GM18511 (cell line): ENCODE data around the gene APOBEC3G.
"Not testable (repeated sequence)": the region's sequence is repeated elsewhere in the genome, so short reads cannot be mapped to it uniquely, and the experiment has no call there.

Source experiments
- ATAC-seq: cut with Tn5 transposase; IDR thresholded peaks from one replicate; pipeline ENCODE4 v1.9.1; 2021; ENCODE audit warnings: mild to moderate bottlenecking, moderate library complexity; ENCODE audit not compliant: unreplicated experiment

The APOBEC3G gene

GRCh38 chr22:39066442-39067276 lies 10.4 kb upstream of the APOBEC3G start:
- ATAC-seq, result peak; percentile 45

- no peak for ATAC-seq
These were observed 8.9 kb upstream of the APOBEC3G start for GRCh38 chr22:39068033-39068785.

GRCh38 chr22:39070186-39070585 lies 6.9 kb upstream of the APOBEC3G start:
- ATAC-seq, result no peak

- ATAC-seq, result peak; percentile 36
These were observed 4.5 kb upstream of the APOBEC3G start for GRCh38 chr22:39072581-39072981.

- no peak for ATAC-seq
These were observed 3.1 kb upstream of the APOBEC3G start for GRCh38 chr22:39073981-39074380.

- ATAC-seq, result not testable (repeated sequence)
These were observed 685 bp upstream of the APOBEC3G start for GRCh38 chr22:39076155-39077025.

GRCh38 chr22:39077912-39078311 lies 837 bp downstream of the APOBEC3G start:
- not testable (repeated sequence) for ATAC-seq

GRCh38 chr22:39078329-39078728 lies 1.3 kb downstream of the APOBEC3G start:
- no peak for ATAC-seq

GRCh38 chr22:39079054-39079637 lies 2.1 kb downstream of the APOBEC3G start:
- not testable (repeated sequence) for ATAC-seq

- ATAC-seq, result no peak
These were observed 3.1 kb downstream of the APOBEC3G start for GRCh38 chr22:39080052-39080762.

GRCh38 chr22:39081016-39081415 lies 3.9 kb downstream of the APOBEC3G start:
- ATAC-seq, result no peak

GRCh38 chr22:39081598-39081997 lies 4.5 kb downstream of the APOBEC3G start:
- no peak for ATAC-seq

GRCh38 chr22:39083212-39084165 lies 6.4 kb downstream of the APOBEC3G start:
- ATAC-seq, result no peak

GRCh38 chr22:39084666-39085065 lies 7.6 kb downstream of the APOBEC3G start:
- no peak for ATAC-seq

- ATAC-seq, result no peak
These were observed 10.0 kb downstream of the APOBEC3G start for GRCh38 chr22:39087098-39087497.

- ATAC-seq, result no peak
These were observed 11.0 kb downstream of the APOBEC3G start for GRCh38 chr22:39087881-39088684.

- no peak for ATAC-seq
These were observed 11.6 kb downstream of the APOBEC3G start for GRCh38 chr22:39088685-39089032.

GRCh38 chr22:39089928-39090327 lies 12.9 kb downstream of the APOBEC3G start:
- ATAC-seq, result no peak
